Ramos (cell line): ENCODE results near the gene RAPGEF1.

Experiments
- in situ Hi-C: fragments of 300-500 bp; cut with MboI; formaldehyde crosslinking; loops from one replicate; pipeline ENCODE4 v1.14.3; 2022; ENCODE audit warnings: low sequenced_read_pairs; ENCODE audit not compliant: unreplicated experiment

The RAPGEF1 gene

GRCh38 chr9:131598121-131598520 is 141.8 kb downstream of the RAPGEF1 start:
- in situ Hi-C loops, result no loop called here

GRCh38 chr9:131597246-131597645 is 142.6 kb downstream of the RAPGEF1 start:
- in situ Hi-C loops, result no loop called here

DNA sequence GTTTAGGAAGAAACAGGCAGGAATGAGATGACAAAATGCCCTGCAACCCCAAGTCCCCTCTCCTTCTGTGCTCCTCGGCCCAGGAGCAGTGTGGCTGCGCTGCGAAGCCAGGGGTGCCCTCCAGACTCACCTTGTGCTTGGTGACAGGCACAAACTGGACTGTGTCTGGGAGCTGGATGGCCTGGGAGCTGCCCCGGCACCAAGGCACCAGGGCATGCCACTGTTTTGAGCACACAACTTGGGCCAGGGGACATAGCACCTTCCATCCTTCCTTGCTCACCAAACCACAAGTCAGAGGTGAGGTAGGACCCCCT is 143.5 kb downstream of the RAPGEF1 start:
- in situ Hi-C loops, result no loop called here

DNA sequence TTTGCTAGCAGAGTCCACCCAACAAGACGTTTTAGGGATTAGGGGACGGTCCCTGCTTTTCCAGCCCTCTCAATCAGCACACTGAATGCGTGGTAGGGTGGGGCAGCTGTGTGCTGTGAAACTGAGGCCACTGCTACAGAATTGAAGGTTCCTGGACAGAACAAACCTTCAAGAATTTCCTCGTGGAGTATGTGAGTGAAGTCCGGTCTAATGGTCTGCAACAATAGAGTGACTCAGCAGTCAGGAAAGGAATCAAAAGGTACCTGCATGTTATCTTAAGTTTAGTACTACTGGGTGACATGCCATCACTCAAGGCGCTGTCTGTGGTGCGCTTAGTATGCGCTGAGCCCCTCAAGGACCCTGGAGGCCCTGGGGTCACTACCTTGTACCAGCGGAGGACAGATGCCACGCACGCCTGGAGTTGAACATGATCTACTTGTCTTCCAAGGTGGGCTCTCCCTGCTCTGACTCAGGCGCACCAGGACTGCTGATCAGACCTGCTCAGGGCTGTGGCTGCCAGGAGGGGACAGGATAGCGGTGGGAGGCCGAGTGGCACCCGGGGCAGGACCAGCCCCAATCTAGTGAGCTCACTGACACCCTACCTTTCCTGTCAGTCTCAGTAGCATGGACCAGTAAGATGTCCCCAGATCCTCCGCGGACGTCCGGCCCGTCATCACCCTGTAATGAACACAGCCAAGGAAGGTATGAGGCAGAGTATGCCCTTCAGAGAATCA is 144.0 kb downstream of the RAPGEF1 start:
- in situ Hi-C loops, result no loop called here

DNA sequence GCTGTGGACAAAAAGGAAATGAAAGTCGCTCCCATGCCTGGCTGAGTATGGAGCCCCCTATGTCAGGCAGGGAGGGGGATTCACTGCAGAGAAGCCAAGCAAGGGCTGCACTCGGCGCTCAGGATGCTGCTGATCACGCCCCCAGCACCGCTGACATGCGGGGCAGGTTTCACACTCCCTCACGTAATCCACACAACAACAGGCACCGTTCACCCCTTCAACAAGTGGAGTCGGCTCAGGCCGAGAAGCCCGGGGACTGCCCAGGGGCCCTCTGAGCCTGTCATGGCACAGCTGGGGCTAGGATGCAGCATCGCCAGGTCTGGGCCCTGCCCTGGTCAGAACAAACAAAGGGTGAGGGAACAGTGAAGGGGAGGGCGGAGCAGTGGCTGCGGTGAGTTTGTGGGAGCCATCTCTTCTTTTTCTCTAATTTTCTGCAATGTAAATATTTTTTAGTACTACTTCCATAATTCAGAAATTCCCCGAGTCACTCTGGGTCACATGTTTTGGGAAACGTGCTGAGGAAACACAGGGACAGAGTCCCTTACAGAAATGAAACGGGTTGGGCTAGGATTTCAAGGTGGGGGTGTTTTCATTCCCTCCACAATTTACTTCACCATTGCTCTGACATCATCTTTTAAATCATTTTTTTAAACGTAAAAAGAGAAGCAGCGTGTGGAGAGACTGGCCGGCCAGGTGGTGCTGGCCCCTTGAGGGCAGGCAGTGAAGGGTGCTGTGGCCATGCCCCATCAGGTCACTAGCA is 144.8 kb downstream of the RAPGEF1 start:
- in situ Hi-C loops, result no loop called here

GRCh38 chr9:131593936-131594665 is 145.8 kb downstream of the RAPGEF1 start:
- in situ Hi-C loops, result no loop called here

DNA sequence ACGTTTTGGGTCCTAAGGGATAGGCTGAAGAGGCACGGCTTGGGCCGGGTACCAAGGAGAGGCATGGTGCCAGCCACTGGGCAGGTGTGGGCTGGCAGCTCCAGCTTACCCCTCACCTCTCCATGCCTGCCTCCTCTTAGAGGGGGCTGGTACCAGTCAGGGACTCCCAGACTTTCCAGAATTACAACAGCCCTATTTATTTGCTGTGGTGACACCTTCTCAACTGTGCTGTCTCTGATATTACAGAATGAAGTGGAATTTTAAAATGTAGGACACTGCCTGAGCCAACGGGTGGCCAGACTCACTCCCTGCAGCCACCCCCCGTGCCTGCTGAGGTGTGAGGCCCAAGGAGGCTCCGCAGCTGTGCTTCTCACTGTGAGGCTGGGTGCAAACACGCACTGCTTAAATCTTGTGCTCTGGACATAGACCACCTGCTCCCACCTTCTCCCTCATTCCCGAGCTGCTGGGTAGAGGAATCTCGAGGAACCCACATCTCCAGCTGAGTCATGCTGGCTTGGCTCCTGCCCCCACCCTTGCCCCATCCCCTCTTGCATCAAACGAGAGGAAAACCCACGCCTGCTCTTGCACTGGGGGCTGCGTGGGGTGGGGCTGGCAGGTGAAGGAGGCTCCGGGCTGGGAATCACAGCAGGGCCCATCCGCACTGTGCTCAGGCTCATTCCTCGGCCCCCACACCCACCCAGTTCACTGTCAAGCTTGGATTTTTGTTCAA is 146.6 kb downstream of the RAPGEF1 start:
- in situ Hi-C loops, result no loop called here

DNA sequence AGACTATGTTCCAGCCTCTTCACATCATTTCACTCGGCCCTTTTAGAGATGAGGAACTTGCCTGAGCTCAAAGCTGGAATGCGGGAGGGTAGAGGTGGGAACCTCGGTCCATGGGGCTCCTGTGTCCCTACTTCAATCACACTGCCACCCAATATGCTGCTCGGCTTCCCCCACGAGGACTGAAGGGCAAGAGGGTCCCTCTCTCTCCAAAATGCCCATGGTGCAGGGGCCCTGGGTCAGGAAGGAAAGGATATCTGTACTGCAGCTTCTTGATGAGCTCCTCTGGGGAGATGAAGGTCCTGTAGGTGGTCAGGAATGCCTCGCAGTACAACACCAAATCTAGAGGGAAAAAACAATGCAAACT is 148.0 kb downstream of the RAPGEF1 start:
- in situ Hi-C loops, result no loop called here

GRCh38 chr9:131590907-131591844 is 148.7 kb downstream of the RAPGEF1 start:
- in situ Hi-C loops, result no loop called here

GRCh38 chr9:131590449-131590848 is 149.4 kb downstream of the RAPGEF1 start:
- in situ Hi-C loops, result no loop called here

- in situ Hi-C loops, result no loop called here
Measured at GRCh38 chr9:131589993-131590392, 149.9 kb downstream of the RAPGEF1 start.

DNA sequence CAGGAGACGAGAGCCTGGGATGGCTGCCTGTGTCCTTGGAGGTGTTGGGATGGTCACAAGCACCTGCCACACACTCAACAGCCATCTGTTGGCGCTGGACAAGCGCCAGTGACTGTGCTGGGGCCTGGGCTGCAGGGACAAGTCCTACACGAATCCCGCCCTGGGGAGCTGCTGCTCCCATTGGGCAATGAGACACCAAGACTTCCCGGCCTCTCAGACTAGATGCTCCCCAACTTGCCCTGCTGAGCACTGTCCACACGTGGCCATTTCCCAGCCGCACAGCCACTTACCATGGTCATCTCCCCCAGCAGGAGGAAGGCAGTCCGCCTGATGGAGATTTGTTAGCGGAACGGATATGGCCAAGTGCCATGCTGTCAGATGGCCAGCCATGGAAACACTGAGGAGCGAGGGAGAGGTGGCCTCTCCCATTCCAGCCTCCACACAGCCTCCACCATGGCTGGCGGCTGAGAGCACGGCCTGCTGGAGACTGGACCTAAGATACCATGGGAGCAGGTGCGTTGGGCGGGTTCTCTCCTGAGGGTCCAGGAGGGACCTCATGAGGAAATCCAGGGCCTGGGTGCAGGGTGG is 150.7 kb downstream of the RAPGEF1 start:
- in situ Hi-C loops, result no loop called here

- in situ Hi-C loops, result no loop called here
Measured at GRCh38 chr9:131588396-131588795, 151.5 kb downstream of the RAPGEF1 start.

DNA sequence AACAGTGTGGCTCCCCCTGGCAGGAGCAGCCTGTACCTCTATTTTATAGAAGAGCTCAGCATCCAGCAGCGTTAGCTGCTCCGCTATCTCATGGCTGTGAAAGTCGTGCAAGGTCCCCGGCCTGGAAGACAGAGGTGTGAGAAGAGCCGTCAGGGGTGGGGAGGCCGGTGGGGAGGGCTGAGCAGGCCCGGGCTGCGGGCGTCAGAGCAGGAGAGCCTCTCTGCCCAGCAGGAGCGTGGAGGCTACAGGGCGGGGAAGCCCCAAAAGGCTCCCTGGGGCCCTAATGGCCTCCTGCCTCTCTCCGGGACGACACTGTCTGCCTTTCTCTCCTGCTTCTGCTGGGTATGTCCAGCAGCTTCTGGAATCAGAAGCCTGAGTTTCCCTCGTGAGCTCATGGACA is 152.0 kb downstream of the RAPGEF1 start:
- in situ Hi-C loops, result no loop called here

DNA sequence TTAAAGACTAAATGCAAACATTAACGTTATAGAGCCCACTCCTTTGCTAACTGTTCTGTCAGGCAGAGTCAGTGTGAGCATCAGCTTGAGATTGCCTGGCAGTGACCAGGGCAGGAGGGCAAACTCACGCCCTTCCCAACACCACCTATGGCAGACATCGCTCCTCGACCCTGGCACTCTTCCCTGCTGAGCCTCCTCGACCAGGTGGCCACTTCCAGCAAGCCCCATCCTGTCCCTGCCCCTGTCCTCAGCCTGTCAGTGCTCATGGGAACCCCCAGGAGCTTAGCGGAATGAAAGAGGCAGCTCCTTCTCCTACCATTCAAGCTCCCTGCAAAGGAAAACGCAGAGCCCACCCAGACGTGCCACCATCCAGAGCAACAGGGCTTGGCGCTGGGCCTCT is 152.5 kb downstream of the RAPGEF1 start:
- in situ Hi-C loops, result no loop called here

DNA sequence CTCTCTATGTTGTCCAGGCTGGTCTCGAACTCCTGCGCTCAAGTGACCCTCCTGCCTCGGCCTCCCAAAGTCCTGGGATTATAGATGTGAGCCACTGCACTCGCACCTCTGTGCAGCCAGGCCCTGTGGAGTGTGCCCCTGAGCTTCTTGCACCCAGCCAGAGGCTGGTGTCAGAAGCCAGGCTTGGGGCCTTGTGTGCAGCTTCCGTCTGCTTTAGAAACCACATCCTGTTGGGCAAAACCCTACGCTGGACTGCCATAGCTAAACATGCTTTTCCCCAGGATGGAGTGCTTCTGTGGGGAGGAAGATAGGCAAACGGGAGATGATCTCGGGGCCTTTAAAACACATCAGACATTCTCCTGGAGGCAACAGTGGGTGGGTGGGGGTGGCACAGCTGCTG is 154.5 kb downstream of the RAPGEF1 start:
- in situ Hi-C loops, result no loop called here

- in situ Hi-C loops, result no loop called here
Measured at GRCh38 chr9:131584858-131585257, 155.0 kb downstream of the RAPGEF1 start.

GRCh38 chr9:131583836-131584555 is 155.9 kb downstream of the RAPGEF1 start:
- in situ Hi-C loops, result no loop called here

GRCh38 chr9:131583337-131583645 is 156.6 kb downstream of the RAPGEF1 start:
- in situ Hi-C loops, result no loop called here
